ENCODE data around the gene IL22RA1. TPM values are rescaled to one million over a fixed set of nuclear protein-coding genes. Genes with fewer than 3 reads are reported as not detected.

Gene IL22RA1
- total and polyA plus RNA-seq, 2 donors (not counting 1 experiment from before 2014, with no cell fraction given), result under 0.01 to 0.03 TPM

- no peaks in the 10 kb centered on the region for H3K9me3 ChIP-seq (ENCODE audit: control insufficient read depth, insufficient read depth, low read depth, low read length)
- H3K79me2 ChIP-seq (ENCODE audit: control insufficient read depth, insufficient read depth, low read length), result no peaks in the 10 kb centered on the region
- H3K4me2 ChIP-seq (ENCODE audit: extremely low read depth, insufficient read depth, low read length), result no peak overlapping the region
- TF ChIP-seq EZH2 (IDR thresholded peaks at IDR 0.05; ENCODE audit: low read length, missing control alignments) (no peak), CTCF (conservative IDR thresholded peaks at IDR 0.05 in 1 of 2, IDR thresholded peaks at IDR 0.05 in 1 of 2; ENCODE audit: low read depth in 1 of 2, low read length in 2 of 2) (no peak)
- no peak overlapping the region for H3K27ac ChIP-seq (ENCODE audit: insufficient read depth, low read length)
- H4K20me1 ChIP-seq (ENCODE audit: control insufficient read depth, extremely low read depth, insufficient read depth, low read length), result no peaks in the 10 kb centered on the region
- H3K27me3 ChIP-seq (ENCODE audit: control insufficient read depth, insufficient read depth, low read length), result peaks cover 16% of the 10 kb centered on the region
- no peak overlapping the region for H2AFZ ChIP-seq (ENCODE audit: low read length)
- no peaks in the 10 kb centered on the region for H3K4me1 ChIP-seq (ENCODE audit: control insufficient read depth, extremely low read depth, insufficient read depth, low read length)
- no peak overlapping the region for H3K9ac ChIP-seq (ENCODE audit: insufficient read depth, low read length)
- no peak for DNase-seq (ENCODE audit: low read depth in 2 of 2)
- no peak overlapping the region for H3K4me3 ChIP-seq (replicated peaks in 1 of 4; ENCODE audit: control extremely low read depth in 1 of 4, insufficient read depth in 1 of 4, low read depth in 3 of 4, low read length in 4 of 4)
- no peaks in the 10 kb centered on the region for H3K36me3 ChIP-seq (ENCODE audit: control insufficient read depth, insufficient read depth, low read length)
Measured at GRCh38 chr1:24165500-24165899, 22.6 kb upstream of the IL22RA1 start.

DNA sequence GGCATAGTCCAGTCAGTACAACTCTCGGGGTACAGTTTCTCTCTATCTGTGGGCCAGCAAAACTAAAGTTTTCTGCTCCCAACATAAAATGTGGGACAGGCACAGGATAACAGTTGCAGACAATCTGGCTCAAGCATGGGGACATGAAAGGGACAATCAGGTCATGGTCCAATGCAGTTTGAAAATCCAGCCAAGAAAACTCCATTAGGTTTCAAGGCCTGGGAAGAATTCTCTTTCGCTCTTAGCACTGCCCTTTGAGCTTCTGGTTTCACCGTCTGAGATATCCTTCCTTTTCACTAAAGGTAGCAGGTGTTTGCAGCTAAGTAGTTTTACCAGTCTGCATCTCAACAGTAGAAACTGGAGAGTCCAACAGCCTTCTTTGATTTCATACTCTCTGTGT, 21.1 kb upstream of the IL22RA1 start:
- DNase-seq (ENCODE audit: low read depth in 2 of 2), result no peak
- H3K4me2 ChIP-seq (ENCODE audit: extremely low read depth, insufficient read depth, low read length), result no peak overlapping the region
- no peak overlapping the region for H3K27ac ChIP-seq (ENCODE audit: insufficient read depth, low read length)
- no peak overlapping the region for H2AFZ ChIP-seq (ENCODE audit: low read length)
- peaks cover 21% of the 10 kb centered on the region for H3K27me3 ChIP-seq (ENCODE audit: control insufficient read depth, insufficient read depth, low read length)
- no peak overlapping the region for H3K9ac ChIP-seq (ENCODE audit: insufficient read depth, low read length)
- TF ChIP-seq CTCF (conservative IDR thresholded peaks at IDR 0.05 in 1 of 2, IDR thresholded peaks at IDR 0.05 in 1 of 2; ENCODE audit: low read depth in 1 of 2, low read length in 2 of 2), result no peak
- TF ChIP-seq EZH2 (IDR thresholded peaks at IDR 0.05; ENCODE audit: low read length, missing control alignments), result no peak
- no peaks in the 10 kb centered on the region for H3K79me2 ChIP-seq (ENCODE audit: control insufficient read depth, insufficient read depth, low read length)
- no peaks in the 10 kb centered on the region for H3K4me1 ChIP-seq (ENCODE audit: control insufficient read depth, extremely low read depth, insufficient read depth, low read length)
- H3K4me3 ChIP-seq (replicated peaks in 1 of 4; ENCODE audit: control extremely low read depth in 1 of 4, insufficient read depth in 1 of 4, low read depth in 3 of 4, low read length in 4 of 4), result no peak overlapping the region
- H4K20me1 ChIP-seq (ENCODE audit: control insufficient read depth, extremely low read depth, insufficient read depth, low read length), result no peaks in the 10 kb centered on the region
- no peaks in the 10 kb centered on the region for H3K9me3 ChIP-seq (ENCODE audit: control insufficient read depth, insufficient read depth, low read depth, low read length)
- no peaks in the 10 kb centered on the region for H3K36me3 ChIP-seq (ENCODE audit: control insufficient read depth, insufficient read depth, low read length)

DNA sequence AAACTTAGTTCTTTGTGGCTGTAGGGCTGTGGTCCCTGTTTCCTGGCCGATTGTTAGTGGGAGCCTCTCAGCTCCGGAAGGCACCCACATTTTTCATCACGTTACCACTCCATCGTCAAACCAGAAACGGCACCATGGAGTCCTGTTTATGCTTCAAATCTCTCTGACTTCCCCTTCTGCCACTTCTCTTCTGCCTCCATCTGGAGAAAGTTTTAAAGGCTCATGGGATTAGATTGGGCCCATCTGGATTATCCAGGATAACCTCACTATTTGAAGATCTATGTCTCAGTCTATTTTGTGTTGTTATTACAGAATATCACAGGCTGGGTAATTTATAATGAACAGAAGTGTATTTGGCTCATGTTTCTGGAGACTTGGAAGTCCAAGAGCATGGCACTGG, 19.3 kb upstream of the IL22RA1 start:
- H4K20me1 ChIP-seq (ENCODE audit: control insufficient read depth, extremely low read depth, insufficient read depth, low read length), result no peaks in the 10 kb centered on the region
- TF ChIP-seq CTCF (conservative IDR thresholded peaks at IDR 0.05 in 1 of 2, IDR thresholded peaks at IDR 0.05 in 1 of 2; ENCODE audit: low read depth in 1 of 2, low read length in 2 of 2), result no peak
- TF ChIP-seq EZH2 (IDR thresholded peaks at IDR 0.05; ENCODE audit: low read length, missing control alignments), result no peak
- H3K27me3 ChIP-seq (ENCODE audit: control insufficient read depth, insufficient read depth, low read length), result peaks cover 21% of the 10 kb centered on the region
- H3K4me3 ChIP-seq (replicated peaks in 1 of 4; ENCODE audit: control extremely low read depth in 1 of 4, insufficient read depth in 1 of 4, low read depth in 3 of 4, low read length in 4 of 4), result no peak overlapping the region
- H3K27ac ChIP-seq (ENCODE audit: insufficient read depth, low read length), result no peak overlapping the region
- no peak for DNase-seq (ENCODE audit: low read depth in 2 of 2)
- no peaks in the 10 kb centered on the region for H3K79me2 ChIP-seq (ENCODE audit: control insufficient read depth, insufficient read depth, low read length)
- no peak overlapping the region for H2AFZ ChIP-seq (ENCODE audit: low read length)
- no peaks in the 10 kb centered on the region for H3K36me3 ChIP-seq (ENCODE audit: control insufficient read depth, insufficient read depth, low read length)
- no peak overlapping the region for H3K9ac ChIP-seq (ENCODE audit: insufficient read depth, low read length)
- no peaks in the 10 kb centered on the region for H3K9me3 ChIP-seq (ENCODE audit: control insufficient read depth, insufficient read depth, low read depth, low read length)
- H3K4me1 ChIP-seq (ENCODE audit: control insufficient read depth, extremely low read depth, insufficient read depth, low read length), result no peaks in the 10 kb centered on the region
- no peak overlapping the region for H3K4me2 ChIP-seq (ENCODE audit: extremely low read depth, insufficient read depth, low read length)

Data from fibroblast of lung (primary cell).